D721Med (cell line): ENCODE data around the gene ORC1.
A peak's percentile ranks its signal among the peaks of the same experiment; 100 is the strongest.
"Not testable (repeated sequence)": the region's sequence is repeated elsewhere in the genome, so short reads cannot be mapped to it uniquely, and the experiment has no call there.

Experiments
- DNase-seq: peaks from one replicate; pipeline ENCODE4 v3.0.0; 2011; ENCODE audit warnings: low spot score; ENCODE audit not compliant: insufficient read length
- FAIRE-seq: peaks from 2 replicates; lab custom pipeline; 2011; peaks lifted over from hg19 to GRCh38; lab: Jason Lieb, UNC
- CTCF ChIP-seq: IDR thresholded peaks from 2 replicates; pipeline ENCODE4 v1.5.1; 2012; ENCODE audit warnings: mild to moderate bottlenecking, control low read depth; ENCODE audit not compliant: insufficient read depth; ENCODE audit errors: missing control alignments

The ORC1 gene

DNA sequence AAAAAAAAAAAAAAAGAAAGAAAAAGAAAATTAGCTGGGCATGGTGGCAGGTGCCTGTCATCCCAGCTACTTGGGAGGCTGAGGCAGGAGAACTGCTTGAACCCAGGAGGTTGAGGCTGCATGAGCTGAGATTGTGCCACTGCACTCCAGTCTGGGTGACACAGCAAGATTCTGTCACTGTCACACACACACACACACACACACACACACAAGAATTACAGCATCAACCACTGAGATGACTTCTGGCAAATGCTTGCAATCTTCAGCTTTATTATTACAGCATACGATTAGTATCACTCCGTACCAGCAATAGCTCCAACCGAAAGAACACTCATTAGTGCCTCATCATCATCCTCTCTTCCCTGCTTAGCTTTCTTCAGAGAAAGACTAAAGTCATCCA, 4.6 kb downstream of the ORC1 start:
- FAIRE-seq: no peak

DNA sequence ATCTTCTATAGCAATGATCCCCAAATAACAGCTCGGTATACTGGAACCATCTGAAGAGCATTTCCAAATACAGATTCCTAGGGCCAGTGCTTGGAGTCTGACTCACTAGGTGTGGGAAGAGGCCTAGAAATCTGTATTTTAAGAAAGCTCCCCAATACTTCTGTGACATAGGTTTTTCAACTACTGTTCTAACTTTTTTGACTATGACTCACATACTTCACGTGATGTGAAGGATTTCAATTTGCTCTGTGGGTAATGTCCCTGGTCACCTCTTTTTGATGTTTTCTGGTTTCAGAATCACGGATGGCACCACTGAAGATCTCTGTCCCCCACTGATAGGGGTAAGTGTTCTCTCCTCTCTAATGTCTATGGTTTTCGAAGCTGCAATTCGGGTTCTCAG, 11.0 kb downstream of the ORC1 start:
- no peak for FAIRE-seq
- TF ChIP-seq CTCF: no peak
- DNase-seq: no peak

More for the DNA sequence above, 4.6 kb downstream of the ORC1 start:
- no peak for DNase-seq
- TF ChIP-seq CTCF: no peak

GRCh38 chr1:52386458-52386857, 17.8 kb downstream of the ORC1 start:
- no peak for TF ChIP-seq CTCF
- FAIRE-seq: no peak
- no peak for DNase-seq

- TF ChIP-seq CTCF: no peak
- DNase-seq (no peak), FAIRE-seq (no peak)
Observed at GRCh38 chr1:52385376-52385775, 18.8 kb downstream of the ORC1 start.

DNA sequence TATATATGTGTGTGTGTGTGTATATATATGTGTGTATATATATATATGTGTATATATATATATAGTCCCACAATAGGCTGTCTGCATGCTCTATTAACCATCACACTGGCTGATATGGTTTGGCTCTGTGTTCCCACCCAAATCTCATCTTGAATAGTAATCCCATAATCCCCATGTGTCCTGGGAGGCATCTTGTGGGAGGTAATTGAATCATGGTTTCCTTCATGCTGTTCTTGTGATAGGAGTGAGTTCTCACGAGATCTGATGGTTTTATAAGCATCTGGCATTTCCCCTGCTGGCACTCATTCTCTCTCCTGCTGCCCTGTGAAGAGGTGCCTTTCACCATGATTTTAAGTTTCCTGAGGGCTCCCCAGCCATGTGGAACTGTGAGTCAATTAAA, 34.4 kb downstream of the ORC1 start:
- DNase-seq: not testable (repeated sequence)
- peak; percentile 6 for FAIRE-seq

DNA sequence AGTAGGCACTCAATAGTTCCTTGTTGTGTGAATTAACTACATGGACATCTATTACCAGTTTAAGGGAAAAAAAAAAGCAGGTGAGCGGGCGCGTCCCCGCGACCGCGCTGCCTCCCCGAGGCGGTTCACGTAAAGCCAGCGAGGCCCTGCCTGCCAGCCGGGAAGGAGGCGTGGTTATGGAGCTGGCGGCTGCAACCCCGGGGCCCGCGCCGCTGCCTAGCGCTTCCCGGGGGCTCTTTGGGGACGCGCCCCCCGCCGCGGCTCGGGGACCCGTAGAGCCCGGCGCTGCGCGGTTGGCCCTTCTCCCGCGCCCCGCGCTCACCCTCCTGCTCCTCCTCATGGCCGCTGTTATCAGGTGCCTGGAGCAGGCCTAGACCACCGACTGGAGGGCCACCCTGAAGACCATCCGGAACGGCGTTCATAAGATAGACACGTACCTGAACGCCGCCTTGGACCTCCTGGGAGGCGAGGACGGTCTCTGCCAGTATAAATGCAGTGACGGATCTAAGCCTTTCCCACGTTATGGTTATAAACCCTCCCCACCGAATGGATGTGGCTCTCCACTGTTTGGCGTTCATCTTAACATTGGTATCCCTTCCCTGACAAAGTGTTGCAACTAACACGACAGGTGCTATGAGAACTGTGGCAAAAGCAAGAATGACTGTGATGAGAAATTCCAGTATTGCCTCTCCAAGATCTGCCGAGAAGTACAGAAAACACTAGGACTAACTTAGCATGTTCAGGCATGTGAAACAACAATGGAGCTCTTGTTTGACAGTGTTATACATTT, 35.6 kb downstream of the ORC1 start:
- FAIRE-seq: peak; percentile 56
- no peak for DNase-seq
- no peak for TF ChIP-seq CTCF

- no peak for DNase-seq
- no peak for TF ChIP-seq CTCF
- FAIRE-seq: no peak
Observed at GRCh38 chr1:52367272-52367671, 37.0 kb downstream of the ORC1 start.
